Stimulated activated CD4-positive, alpha-beta T cell treated with anti-CD3 and anti-CD28 coated beads, Interleukin-4, amount 100 ng/mL, for 1 hour (primary cell): ENCODE measurements around the gene HEG1.

Experiments used
- DNase-seq: peaks from one replicate; pipeline ENCODE4 v3.0.0-alpha.2; 2020

HEG1 gene

DNA sequence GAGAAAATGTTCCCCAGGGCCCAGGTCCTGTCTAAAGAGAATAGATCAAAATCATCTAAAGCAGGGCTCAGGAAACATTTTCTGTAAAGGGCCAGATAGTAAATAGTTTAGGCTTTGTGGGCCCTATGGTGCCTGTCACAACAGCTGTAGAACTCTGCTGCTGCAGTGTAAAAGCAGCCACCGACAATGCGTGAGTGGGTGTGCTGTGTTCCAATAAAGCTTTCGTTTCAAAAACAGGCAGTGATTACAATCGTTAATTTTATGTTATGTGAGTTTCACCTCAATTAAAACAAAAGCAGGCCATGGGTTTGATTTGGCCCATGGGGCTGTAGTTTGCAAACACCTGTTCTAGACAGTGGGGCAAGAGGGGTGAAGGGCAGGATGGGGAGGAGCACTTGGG lies 12.5 kb upstream of the HEG1 start:
- DNase-seq, result no peak

DNA sequence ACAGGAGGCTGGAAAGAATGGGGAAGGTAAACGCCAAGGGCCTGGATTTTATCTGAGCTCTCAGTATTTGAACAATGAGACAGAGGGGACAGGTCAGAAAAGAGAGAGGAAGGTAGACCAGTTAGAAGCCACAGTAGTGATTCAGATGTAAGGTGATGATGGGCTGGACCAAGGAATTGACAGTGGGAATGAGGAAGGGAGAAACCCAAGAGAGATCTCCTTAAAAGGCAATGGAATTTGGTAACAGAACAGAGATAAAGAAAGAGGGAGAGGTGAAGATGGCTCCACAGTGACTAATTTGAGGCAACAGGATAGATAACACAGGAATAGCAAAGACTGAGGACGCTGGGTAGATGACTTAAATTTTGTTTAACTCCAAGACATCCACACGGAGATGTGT lies 11.4 kb upstream of the HEG1 start:
- DNase-seq, result no peak

DNA sequence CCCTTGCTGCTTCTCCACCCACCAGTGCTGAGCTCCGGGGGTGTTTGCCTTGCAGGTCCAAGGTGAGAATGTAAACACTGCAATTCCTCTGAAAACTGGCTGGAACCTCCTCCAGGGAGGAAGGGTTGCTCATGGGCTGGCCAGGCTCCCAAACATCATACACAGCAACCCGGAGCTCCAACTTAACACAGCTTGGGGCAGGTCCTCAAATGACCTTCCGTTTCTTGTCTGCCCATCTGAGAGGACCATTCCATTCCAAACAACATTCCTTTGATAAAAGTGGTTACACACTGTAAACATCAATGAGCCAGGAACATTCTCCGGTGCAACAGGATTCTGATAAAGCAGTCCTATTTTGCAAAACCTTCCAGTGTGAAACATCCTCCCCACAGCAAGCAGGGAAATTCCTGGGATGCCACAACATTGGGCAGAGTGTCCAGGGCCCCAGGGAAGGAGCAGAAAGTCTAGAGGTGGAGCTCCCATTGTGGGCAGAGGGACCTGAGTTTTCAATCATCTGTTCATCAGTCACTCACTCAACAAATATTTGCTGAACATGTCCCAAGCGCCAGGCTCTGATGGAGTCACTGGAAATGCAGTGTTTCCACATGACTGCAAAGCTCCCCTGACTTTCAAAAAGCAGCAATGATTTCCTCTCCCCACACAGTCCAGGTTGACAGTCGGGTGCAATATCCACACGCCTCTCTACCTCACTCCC lies 7.3 kb upstream of the HEG1 start:
- no peak for DNase-seq

DNA sequence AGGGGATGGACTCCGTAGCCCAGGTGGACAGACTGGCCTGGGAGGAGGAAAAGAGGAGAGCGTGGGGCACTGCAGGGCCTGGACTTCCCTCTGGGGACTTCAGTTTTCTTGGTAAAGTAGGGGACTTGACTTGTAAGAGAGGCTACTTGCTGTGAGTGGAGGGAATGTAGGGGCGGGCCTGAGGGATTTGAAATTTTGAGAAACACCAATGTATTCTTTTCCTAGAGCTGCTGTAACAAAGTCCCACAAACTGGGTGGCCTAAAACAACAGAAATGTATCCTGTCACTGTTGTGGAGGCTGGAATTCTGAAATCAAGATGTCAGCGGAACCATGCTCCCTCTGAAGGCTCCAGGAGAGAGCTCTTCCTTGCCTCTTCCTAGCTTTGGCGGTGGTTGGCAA lies 5.8 kb upstream of the HEG1 start:
- DNase-seq, result no peak

DNA sequence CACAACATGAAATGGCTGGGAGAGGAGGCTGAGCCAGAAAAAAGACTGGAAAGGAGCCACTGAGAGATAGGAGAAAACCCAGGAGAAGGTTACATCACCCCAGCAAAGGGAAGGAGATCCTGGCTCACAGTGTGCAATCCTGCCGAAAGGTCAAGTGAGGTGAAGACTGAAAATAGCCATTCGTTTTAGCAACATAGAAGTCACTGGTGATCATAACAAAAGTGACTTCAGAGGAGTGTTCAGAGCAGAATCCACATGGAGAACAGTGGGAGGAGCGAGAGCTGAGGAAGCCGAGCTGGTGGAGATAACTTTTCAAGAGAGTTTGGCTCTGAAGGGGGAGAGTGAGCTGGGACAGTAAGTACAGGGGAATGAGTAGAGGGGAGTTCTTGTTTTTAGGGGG lies 5.4 kb upstream of the HEG1 start:
- DNase-seq, result no peak

DNA sequence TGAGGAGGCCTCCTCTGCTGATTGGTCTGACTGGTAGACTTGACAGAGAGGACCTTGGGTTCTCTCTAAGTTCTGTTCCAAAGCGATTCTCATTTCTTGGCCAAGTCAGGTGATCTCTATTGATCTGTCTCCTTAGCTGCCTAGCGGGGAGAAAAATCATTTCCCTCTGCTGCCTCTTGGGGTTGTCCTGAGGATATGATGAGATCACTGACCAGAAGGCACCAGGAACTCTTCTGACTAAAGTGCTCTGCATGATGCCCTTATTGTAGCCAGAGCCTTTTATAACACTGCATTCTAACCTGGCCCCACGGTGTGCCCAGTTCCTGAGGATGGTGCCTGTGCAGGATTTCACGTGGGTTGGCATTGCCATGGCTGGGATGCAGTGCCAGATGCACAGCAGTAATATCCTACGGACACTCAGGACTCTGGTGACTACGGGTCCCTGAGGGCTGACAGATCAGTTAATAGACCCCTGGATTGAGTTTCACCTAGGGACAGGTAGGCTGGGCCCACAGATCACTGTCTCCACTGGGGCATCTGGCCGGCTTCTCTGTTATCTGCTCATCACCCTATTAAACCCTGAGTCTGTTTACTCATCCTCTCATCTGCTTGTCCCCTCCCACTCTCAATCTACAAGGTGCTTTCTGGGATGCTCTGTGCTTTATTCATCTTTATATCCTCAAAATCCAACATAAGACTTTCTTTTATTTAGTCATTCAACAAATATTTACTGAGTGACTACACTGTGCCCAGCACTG lies 3.9 kb upstream of the HEG1 start:
- DNase-seq, result no peak

DNA sequence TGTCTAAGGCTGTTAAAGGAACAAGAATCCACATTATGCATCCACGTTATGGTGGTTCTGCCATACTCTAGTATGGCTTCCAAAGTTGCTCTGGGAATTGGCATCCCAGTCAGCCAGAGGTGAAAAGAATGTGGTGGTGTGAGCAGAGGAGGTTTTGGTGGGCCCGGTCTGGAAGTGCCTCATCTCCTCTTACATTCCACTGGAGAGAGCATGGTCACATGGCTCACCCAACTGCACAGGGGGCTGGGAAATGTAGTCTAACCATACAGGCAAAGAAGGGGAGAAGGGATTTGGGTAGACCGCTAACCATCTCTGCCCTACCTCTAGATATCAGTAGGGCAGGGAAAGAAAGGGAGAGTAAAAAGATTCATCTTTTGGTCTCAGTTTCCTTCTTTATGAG lies 3.2 kb upstream of the HEG1 start:
- no peak for DNase-seq

DNA sequence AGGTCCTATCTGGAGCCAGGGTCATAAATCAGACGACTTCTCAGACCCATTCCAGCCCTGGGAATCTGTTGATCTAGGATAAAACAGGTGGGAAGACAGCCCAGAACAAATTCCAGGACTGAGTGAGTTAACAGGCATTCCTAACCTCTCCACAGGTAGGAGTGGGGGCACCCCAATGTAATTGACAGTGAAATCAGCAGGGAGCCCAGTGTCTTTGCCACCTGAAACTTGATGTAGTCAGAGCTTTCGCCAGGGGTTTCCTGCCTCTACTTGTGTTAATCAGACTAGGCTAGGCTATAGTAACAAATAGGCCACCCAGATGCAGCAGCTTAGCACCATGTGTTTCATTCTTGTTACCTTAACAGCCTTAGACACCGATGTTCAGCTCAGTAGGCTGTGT lies 2.7 kb upstream of the HEG1 start:
- no peak for DNase-seq

DNA sequence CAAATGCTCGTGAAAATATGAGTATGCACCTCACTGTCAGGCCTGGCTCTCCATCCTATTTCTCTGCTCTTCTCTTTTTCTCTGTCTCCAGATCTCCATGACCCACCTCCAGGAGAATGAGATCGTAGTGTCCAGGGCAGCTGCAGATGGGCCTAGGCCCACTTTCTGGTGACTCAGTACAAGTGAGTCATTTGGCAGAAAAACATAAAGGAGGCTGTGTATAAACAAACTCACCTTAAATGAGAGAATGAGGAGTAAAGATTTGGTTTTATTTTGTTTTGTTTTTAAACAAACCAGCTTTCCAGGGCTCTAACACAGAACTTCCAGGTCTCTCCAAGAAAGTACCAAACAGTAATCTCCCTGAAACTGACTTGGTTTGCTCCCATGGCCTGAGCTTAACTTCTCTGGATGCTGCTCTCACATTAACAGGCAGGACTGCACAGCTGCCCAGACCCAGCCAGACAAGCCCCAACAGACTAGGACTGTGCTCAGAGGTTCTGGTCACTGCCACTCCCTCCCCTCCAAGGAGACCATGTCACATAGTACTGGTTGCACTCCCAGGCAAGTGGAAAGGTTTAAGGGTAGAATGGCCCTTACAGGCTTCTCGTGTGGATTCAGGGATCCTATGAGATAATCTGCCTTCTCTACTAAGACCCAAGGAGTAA lies 1.5 kb upstream of the HEG1 start:
- no peak for DNase-seq

DNA sequence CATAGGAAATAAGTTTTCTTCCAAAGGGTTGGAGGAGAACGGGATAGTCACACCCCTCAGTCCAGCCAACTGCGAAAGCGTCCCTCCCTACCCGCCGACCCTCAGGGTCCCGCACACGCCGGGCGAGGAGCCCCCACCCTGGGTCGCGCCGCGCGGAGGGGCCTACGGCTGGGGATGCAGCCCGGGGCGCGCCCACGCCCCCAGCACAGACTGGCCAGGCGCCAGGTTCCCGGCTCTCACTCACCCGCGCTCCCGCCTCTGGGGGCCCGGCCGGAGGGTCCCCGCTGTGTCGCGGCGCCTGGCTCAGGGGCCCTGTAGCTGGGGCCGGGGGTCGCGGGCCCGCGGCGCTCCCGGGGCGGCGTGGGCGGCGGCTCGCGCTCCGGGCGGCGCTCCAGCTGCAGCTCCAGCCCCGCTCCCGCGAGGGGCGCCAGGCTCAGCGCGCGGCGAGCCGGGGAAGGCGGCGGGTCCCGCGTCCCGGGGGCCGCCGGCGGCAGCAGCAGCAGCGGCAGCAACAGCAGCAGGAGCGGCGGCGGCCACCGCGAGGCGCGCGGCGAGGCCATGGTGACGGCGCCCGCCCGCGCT lies 375 bp downstream of the HEG1 start:
- peak; percentile 46 for DNase-seq

DNA sequence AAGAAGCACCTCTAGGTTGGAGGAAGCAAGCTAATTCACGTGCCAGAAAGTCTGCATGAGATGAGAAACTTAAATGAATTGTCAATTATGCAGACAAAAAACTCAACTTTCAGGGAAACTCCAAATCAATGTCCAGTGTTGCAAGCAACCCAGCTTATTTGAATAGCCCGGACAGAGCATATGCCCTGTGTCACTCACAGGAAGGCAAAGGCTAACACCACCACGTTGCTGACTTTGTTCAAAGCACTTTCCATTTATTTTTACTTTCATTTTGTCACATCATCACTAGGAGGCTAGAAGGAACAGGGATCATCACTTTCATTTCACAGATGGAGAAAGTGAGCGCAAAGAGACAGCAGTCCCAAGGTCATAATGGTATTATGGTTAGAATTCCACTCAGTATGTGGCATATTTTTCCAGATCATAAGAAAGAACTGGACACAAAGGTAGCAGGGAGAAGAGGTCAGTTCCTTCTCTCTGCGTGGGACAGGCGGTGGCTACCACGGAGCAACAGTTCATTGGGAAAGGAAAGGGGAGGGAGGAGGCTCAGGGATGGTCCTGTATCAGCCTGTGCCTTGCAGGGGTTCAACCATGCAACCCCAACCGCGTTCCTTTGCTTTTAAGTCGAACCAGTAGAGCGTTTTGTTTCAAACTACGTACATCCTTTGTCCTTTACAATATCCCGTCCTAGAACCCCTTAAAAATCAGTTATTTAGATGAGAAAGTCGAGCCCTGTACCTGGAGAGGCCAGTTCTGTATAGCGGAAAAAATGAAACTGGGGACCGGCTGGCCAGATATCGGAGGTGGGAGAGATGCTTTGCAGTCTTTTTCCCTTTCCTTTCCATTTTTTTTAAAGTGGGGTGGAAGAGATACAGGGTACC lies 1.1 kb downstream of the HEG1 start:
- no peak for DNase-seq

DNA sequence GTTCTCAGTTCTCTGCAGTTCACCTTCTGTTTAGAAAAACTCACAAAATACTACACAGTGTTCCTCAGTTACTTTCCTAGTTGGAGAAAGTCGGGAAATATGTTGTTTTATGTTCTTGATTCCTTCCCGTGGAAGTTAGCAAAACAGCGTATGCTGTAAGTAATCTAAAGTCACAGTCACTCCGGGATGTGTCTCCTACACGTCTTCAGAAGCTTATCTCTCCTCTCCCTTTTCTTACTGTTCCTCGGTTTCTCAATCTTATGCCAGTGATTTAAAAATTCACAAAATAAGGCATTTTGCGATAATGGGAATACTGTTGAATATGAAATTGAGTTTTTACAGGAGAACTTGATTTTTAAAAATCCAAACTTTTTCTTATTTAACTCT lies 1.7 kb downstream of the HEG1 start:
- DNase-seq, result no peak

DNA sequence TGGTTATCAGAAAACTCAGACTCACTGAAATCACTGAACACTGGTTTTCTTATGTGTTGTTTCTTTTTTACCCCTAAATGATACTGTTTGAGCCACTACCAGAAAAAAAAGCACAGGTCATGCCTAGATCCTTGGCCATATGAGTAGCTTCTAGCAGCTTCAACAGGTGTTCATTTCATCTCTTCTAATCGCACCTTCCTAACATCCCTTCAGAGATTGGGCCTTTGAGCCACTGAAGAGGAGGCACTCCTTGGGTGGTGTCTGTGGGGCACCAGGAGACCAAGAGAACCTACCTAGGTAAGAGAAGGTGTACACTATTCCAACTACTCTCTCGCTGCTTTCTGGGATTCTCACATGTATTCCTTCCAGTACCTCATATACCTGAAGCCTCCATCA lies 2.5 kb downstream of the HEG1 start:
- DNase-seq, result no peak

DNA sequence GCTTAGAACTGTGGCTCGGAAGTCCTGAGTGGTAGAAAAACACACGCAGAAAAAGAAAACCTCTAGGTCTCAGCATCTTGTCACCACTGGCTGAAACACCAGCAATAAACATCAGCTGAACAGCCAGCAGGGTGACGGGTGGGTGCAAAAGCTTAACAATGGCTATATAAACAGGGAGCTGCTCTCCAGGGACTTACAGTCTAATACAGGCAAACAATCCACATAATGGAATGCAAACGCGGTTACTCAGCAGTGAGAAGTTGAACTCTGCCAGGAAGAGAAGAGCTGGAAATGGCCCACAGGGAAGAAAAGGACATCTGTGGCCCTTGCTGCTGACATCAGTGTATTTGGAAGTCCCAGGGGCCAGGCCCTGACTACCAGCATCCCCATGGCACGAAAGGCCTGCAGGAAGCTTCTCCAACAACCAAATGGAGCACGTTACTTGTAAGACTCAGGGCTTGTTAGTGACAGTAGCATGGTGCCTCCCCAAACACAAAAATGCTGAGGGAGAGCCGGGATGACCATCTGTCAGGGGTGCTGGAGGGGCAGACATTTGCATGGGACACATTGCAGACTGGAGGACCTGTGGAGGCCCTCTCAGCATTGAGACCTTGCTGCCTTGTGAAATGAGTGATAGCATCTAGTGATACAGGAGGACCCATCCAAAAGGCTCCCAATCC lies 3.0 kb downstream of the HEG1 start:
- no peak for DNase-seq

DNA sequence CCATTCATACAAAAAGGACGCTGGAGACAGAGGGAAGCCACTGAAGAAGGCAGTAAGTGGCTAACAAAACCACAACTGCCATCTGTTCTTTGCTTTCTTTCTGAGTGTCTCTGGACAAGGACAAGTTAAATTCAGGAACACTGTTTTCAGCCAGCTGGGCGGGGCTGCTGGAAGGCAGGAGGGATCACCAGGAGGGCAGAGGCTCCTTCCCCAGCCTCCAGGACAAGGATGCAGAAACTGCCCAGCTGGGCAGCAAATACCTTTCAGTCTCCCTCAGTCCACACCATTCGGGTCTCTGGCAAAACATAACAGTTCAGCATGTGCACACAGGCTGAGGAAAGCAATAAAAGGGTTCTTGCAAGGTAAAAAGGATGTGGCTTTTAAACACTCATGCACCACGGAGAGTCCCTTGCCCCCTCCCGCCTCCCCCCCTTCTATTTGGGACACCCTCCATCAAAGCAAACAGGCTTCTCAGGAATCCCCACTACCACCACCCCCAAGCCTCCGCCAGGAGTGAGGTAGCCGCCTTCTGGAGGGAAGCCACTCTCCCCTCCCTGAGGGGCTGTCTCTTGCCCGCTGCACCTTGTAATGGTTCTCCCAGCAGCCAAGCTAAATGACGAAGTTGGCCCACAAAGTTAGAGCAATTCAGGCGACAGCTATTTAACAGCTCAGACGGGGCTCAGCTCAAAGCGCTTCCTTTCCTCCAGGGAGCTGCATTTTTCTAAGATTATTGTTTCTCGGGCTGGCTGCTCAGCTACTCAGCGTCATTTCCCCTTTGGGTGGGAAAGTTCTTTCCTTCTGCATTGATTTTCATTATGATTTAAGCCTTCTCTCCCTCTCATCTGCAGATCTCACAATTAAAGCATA lies 3.8 kb downstream of the HEG1 start:
- peak; percentile 62 for DNase-seq

DNA sequence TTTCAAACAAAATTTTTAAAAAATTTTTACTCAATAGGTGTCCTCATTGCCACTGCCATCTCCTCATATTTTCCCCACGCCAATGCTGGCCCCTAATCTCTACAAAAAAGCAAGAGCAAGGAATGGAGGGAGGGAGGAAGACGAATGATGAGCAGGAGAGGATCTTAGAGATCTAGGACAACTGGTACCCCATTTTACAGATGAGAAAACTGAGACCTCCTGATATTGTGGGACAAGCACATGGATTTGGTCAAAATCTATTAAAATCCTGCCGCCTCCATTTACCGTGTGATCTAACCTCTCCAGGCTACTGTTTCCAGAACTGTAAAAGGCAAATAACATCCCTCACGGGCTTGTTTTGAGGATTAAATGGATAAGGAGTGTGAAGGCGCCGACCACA lies 4.6 kb downstream of the HEG1 start:
- DNase-seq, result no peak

DNA sequence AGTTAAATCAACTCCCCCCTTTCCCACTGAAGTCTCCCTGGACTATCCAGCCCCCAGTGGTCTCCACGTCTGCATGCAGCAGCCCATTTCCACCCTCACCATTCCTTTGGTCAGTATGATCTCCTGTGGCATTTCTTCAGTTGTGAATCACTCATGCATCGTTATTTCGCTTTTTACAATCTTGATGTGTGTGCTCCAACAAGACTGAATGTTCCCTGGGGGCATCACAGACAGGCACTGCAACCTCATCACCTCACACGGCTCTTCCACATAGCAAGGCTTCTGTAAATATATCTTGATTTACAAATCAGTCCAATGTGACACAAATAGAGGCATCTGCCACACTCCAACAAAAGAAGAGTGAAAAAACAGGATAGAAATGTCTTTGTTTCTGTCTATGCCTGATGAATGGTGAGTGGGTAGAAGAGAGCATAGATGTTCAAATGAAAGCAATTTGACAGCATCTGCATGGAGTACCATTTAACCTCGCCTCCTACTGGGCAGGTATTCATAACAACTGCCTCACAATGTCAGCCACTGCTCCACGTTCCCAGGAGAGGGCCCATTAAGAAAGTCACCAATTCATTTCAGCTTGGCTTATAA lies 5.2 kb downstream of the HEG1 start:
- DNase-seq, result no peak

DNA sequence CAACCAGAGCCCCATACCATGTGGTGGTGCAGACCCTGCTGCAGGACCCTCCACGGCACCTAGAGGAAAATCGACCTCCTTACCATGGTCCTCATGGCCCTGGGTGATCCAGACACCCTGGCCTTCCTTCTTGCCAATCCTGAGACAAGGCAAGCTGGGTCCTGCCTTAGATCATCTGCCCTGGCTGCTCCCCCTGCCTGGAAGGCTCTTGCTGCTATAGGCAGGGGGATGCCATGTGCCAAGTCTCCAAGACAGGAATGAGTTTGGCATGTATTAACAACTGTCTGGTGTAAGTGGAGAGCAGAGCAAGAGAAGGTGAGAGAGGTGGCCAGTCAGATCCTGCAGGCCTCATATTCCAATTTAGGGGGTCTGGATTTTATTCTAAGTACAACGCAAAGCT lies 7.5 kb downstream of the HEG1 start:
- DNase-seq, result no peak

DNA sequence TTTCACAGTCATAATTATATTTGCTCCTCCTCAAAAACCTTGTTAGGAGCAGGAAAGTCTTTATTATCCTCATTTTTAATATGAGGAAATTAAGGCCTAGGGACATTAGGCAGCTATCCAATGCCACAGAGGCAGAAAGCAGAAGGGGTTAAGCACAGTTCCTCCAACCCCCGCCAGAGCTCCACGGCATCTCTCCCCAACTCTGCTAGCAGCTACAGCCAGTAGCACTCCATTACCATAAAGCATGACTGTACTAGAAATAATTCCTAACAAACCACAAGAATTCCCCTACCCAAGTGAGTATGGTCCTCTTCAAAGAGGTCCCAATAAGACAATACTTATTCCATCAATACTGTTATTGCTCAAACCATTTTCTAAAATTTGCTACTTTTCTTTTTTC lies 9.8 kb downstream of the HEG1 start:
- no peak for DNase-seq

DNA sequence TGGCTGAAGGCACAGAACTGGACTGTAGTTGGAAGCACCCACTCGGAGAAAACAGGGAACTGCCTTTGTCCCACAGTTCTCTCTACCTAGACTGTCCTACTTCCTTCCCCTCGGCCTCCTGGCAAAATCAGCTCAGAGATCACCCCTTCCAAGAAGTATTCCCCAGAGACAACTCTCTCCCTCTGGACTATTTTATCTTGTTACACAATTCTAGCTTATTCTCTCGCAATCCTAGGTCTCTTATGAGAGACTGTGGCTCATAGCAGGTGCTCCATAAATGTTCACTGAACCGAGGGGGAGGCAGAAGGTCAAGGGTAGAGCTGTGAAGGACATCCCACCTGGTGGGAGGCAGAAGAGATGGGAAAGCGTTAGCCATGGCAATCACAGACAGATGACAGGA lies 10.6 kb downstream of the HEG1 start:
- DNase-seq, result no peak

DNA sequence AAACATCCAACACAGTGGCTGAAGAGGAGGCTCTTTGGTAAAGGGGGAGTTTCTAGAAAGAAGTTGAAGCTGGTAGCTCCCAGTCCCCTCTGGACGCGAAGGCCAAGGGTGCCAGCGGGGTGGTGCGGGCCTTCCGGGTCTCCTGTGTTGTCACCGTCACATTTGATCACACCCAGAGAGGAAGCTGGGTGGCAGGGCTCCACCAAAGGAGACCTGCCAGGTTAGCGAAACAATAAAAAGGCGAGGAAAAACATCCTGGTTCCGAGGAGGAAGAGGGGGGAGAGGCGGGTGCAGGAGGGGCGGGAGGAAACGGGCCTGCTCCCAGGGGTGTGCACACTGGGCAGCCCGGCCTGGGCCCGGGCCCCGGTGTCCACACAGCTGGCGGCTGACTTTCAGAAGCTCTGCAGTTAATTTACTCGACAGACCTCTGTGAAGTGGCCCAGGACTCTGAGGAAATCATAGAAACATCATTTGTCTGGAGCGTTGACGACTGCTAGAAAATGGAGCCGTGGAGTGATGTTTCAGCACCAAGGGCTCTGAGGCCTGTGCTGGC lies 12.1 kb downstream of the HEG1 start:
- DNase-seq, result no peak
